CD8-positive, alpha-beta memory T cell (primary cell): Measurements from ENCODE around the gene NCAM1. TPM values are rescaled to one million over a fixed set of nuclear protein-coding genes. Genes with fewer than 3 reads are reported as not detected.

Experiments
- CTCF ChIA-PET: fragments of 350-600 bp; sonication (Branson Sonifier 250); formaldehyde crosslinking; loops from one replicate; lab custom pipeline; 2021; ENCODE audit warnings: antibody characterized with exemption; lab: Charles Lee
- POLR2A ChIA-PET: fragments of 350-600 bp; sonication (Branson Sonifier 250); formaldehyde crosslinking; loops from one replicate; lab custom pipeline; 2021; ENCODE audit warnings: antibody characterized with exemption; lab: Charles Lee
- DNase-seq, 5 donors: peaks; one replicate each; pipeline versions ENCODE4 v3.0.0 to v3.0.0-alpha.2; 2020 to 2022; ENCODE audit warnings: mixed read lengths in 1 of 5
- H3K27ac ChIP-seq: one replicate; pipeline ENCODE4 v1.7.0; 2013; ENCODE audit warnings: low read depth, mild to moderate bottlenecking, low read length, moderate library complexity
- H3K27me3 ChIP-seq: 2 replicates; pipeline ENCODE4 v1.7.0; 2013; ENCODE audit warnings: low read length, mild to moderate bottlenecking; ENCODE audit not compliant: insufficient read depth, poor library complexity, severe bottlenecking
- H3K36me3 ChIP-seq: 2 replicates; pipeline ENCODE4 v1.7.0; 2013; ENCODE audit warnings: mild to moderate bottlenecking, low read length, moderate library complexity; ENCODE audit not compliant: insufficient read depth
- H3K4me1 ChIP-seq: 2 replicates; pipeline ENCODE4 v1.7.0; 2013; ENCODE audit warnings: mild to moderate bottlenecking, low read length, moderate library complexity; ENCODE audit not compliant: insufficient read depth
- H3K4me3 ChIP-seq: 2 replicates; pipeline ENCODE4 v1.7.0; 2013; ENCODE audit warnings: mild to moderate bottlenecking, low read length
- H3K9me3 ChIP-seq: 2 replicates; pipeline ENCODE4 v1.7.0; 2013; ENCODE audit warnings: mild to moderate bottlenecking, low read length
- H3K27ac Mint-ChIP-seq, 8 donors: one replicate each; pipeline ENCODE4 v1.8.0; 2020 to 2021; ENCODE audit warnings: mixed read lengths in 8 of 8, mild to moderate bottlenecking in 6 of 8, inconsistent platforms in 3 of 8, moderate library complexity in 3 of 8
- H3K27me3 Mint-ChIP-seq, 2 donors: one replicate each; pipeline ENCODE4 v1.8.0; 2020 to 2021; ENCODE audit warnings: mixed read lengths in 2 of 2, mild to moderate bottlenecking in 1 of 2, moderate library complexity in 1 of 2
- H3K36me3 Mint-ChIP-seq, 3 donors: one replicate each; pipeline ENCODE4 v1.8.0; 2020 to 2021; ENCODE audit warnings: mixed read lengths in 3 of 3, inconsistent platforms in 1 of 3, mild to moderate bottlenecking in 1 of 3
- H3K4me1 Mint-ChIP-seq, 3 donors: one replicate each; pipeline ENCODE4 v1.8.0; 2020 to 2021; ENCODE audit warnings: mixed read lengths in 3 of 3, inconsistent platforms in 1 of 3, mild to moderate bottlenecking in 1 of 3
- H3K4me3 Mint-ChIP-seq, 7 donors: one replicate each; pipeline ENCODE4 v1.8.0; 2020 to 2021; ENCODE audit warnings: mixed read lengths in 7 of 7, mild to moderate bottlenecking in 6 of 7, moderate library complexity in 4 of 7, inconsistent platforms in 2 of 7
- H3K9me3 Mint-ChIP-seq, 5 donors: one replicate each; pipeline ENCODE4 v1.8.0; 2020 to 2022; ENCODE audit warnings: mixed read lengths in 5 of 5, mild to moderate bottlenecking in 3 of 5, moderate library complexity in 2 of 5, inconsistent platforms in 1 of 5
- polyA plus RNA-seq: library from polyadenylated mRNA; unstranded; fragments of 300-500 nt; fragmentation: Illumina TruSeq; gene quantifications from one replicate; pipeline ENCODE4 v1.2.3, GENCODE V29; 2021
- total RNA-seq, 2 experiments: library from RNA; stranded (reverse); gene quantifications; one replicate each; pipeline ENCODE4 v1.2.3, GENCODE V29; 2021

Gene NCAM1
- total and polyA plus RNA-seq, 3 experiments from 2014 or later = 0.16 to 1.7 TPM; not detected in 1

DNA sequence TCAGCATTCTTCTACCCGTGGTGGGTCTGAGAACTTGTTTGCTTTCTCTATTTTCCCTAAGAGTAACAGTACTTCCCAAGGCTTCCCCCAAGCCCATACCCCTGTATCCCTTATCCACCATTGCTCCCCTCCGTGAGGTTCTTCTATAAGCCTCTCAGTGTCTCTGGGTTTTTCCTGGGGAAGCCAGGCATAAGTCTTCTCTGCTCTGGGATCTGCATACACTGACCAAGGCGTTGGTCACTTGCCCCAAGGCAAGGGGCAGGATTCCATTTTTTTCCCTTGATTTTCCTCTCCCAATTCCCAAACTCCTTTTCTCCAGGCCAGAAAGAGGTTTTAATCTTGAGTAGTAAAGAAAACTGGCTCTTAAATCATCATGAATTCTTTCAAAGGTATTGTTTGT lies 27.2 kb upstream of the NCAM1 start:
- Mint-ChIP-seq H3K4me1 (no peaks in the 10 kb centered on the region), H3K27ac (no peak overlapping the region), H3K9me3 (peaks cover 0 to 4% (median 0%) of the 10 kb centered on the region in 5 donors), H3K27me3 (peaks cover 0 to 9% of the 10 kb centered on the region in 2 donors), H3K4me3 (no peak overlapping the region), H3K36me3 (peaks cover 0 to 1% (median 0%) of the 10 kb centered on the region in 3 donors)
- Histone ChIP-seq H3K4me1 (no peaks in the 10 kb centered on the region), H3K27ac (no peak overlapping the region), H3K4me3 (no peak overlapping the region), H3K27me3 (no peaks in the 10 kb centered on the region), H3K9me3 (no peaks in the 10 kb centered on the region), H3K36me3 (no peaks in the 10 kb centered on the region)
- DNase-seq = no peak
- CTCF ChIA-PET = no interaction called here
- POLR2A ChIA-PET = no interaction called here

GRCh38 chr11:112941104-112941503 lies 20.1 kb upstream of the NCAM1 start:
- no peak for DNase-seq
- no peaks in the 10 kb centered on the region for H3K36me3 Mint-ChIP-seq
- no peak overlapping the region for H3K27ac Mint-ChIP-seq
- POLR2A ChIA-PET = no interaction called here
- no peak overlapping the region for H3K27ac ChIP-seq
- no peak overlapping the region for H3K4me3 ChIP-seq
- no peaks in the 10 kb centered on the region for H3K36me3 ChIP-seq
- H3K9me3 Mint-ChIP-seq = peaks cover 0 to 4% (median 0%) of the 10 kb centered on the region in 5 donors
- H3K4me1 Mint-ChIP-seq = no peaks in the 10 kb centered on the region
- H3K27me3 ChIP-seq = no peaks in the 10 kb centered on the region
- H3K4me1 ChIP-seq = no peaks in the 10 kb centered on the region
- peaks cover 3 to 6% of the 10 kb centered on the region in 2 donors for H3K27me3 Mint-ChIP-seq
- no peak overlapping the region for H3K4me3 Mint-ChIP-seq
- CTCF ChIA-PET = interaction anchor here (0.6 kb wide), 1 partner anchor 660 kb away, joined by 3 read pairs; no protein-coding TSS in a partner anchor
- no peaks in the 10 kb centered on the region for H3K9me3 ChIP-seq

GRCh38 chr11:112942966-112943643 lies 18.1 kb upstream of the NCAM1 start:
- H3K9me3 Mint-ChIP-seq = peaks cover 0 to 1% (median 0%) of the 10 kb centered on the region in 5 donors
- no peak overlapping the region for H3K27ac Mint-ChIP-seq
- no peaks in the 10 kb centered on the region for H3K36me3 ChIP-seq
- no peaks in the 10 kb centered on the region for H3K4me1 Mint-ChIP-seq
- no peak overlapping the region for H3K4me3 Mint-ChIP-seq
- DNase-seq = no peak
- no peaks in the 10 kb centered on the region for H3K36me3 Mint-ChIP-seq
- ChIA-PET CTCF (no interaction called here), POLR2A (no interaction called here)
- H3K27me3 Mint-ChIP-seq = peaks cover 6 to 7% of the 10 kb centered on the region in 2 donors
- no peaks in the 10 kb centered on the region for H3K4me1 ChIP-seq
- no peaks in the 10 kb centered on the region for H3K9me3 ChIP-seq
- no peaks in the 10 kb centered on the region for H3K27me3 ChIP-seq
- no peak overlapping the region for H3K4me3 ChIP-seq
- H3K27ac ChIP-seq = no peak overlapping the region

DNA sequence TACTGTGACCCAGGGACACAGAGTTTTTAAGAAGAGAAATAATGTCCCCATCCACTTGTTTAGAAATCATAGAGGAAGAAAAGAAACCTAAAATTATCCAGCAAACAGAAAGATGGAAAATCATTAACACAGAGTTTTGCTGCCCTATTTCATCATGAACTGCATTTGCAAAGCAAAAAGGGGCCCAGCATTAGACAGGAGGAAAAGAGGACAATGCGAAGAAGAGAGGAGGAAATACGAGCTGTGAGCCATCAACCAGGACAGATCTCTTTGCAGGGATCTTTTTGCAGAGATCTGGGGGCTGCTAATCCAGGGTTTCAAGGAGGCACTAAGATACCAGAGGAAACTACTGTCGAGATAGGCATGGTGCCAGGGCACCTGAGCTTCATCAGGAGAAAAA lies 14.4 kb upstream of the NCAM1 start:
- Histone ChIP-seq H3K36me3 (no peaks in the 10 kb centered on the region), H3K4me3 (no peak overlapping the region), H3K27ac (no peak overlapping the region), H3K4me1 (no peaks in the 10 kb centered on the region), H3K9me3 (no peaks in the 10 kb centered on the region), H3K27me3 (no peaks in the 10 kb centered on the region)
- Mint-ChIP-seq H3K9me3 (peaks cover 0 to 3% (median 0%) of the 10 kb centered on the region in 5 donors), H3K4me1 (no peaks in the 10 kb centered on the region), H3K36me3 (no peaks in the 10 kb centered on the region), H3K27me3 (peaks cover 4 to 15% of the 10 kb centered on the region in 2 donors), H3K4me3 (no peak overlapping the region), H3K27ac (no peak overlapping the region)
- DNase-seq = no peak
- ChIA-PET POLR2A (no interaction called here), CTCF (no interaction called here)

- H3K27me3 ChIP-seq = no peaks in the 10 kb centered on the region
- no peaks in the 10 kb centered on the region for H3K4me1 Mint-ChIP-seq
- peak overlapping the region in 1 of 8 donors; percentile 23 for H3K27ac Mint-ChIP-seq
- no peaks in the 10 kb centered on the region for H3K36me3 Mint-ChIP-seq
- no peak for DNase-seq
- peaks cover 0 to 5% (median 1%) of the 10 kb centered on the region in 5 donors for H3K9me3 Mint-ChIP-seq
- ChIA-PET POLR2A (no interaction called here), CTCF (no interaction called here)
- peaks cover 8 to 27% of the 10 kb centered on the region in 2 donors for H3K27me3 Mint-ChIP-seq
- no peak overlapping the region for H3K4me3 Mint-ChIP-seq
- H3K4me1 ChIP-seq = no peaks in the 10 kb centered on the region
- no peak overlapping the region for H3K4me3 ChIP-seq
- no peak overlapping the region for H3K27ac ChIP-seq
- no peaks in the 10 kb centered on the region for H3K36me3 ChIP-seq
- no peaks in the 10 kb centered on the region for H3K9me3 ChIP-seq
Observed at GRCh38 chr11:112949781-112950575, 11.2 kb upstream of the NCAM1 start.

- no peak overlapping the region for H3K27ac Mint-ChIP-seq
- Histone ChIP-seq H3K27ac (no peak overlapping the region), H3K4me3 (no peak overlapping the region), H3K36me3 (no peaks in the 10 kb centered on the region), H3K4me1 (no peaks in the 10 kb centered on the region), H3K9me3 (no peaks in the 10 kb centered on the region), H3K27me3 (peaks cover 17% of the 10 kb centered on the region)
- ChIA-PET POLR2A (no interaction called here), CTCF (no interaction called here)
- peaks cover 0 to 8% (median 0%) of the 10 kb centered on the region in 5 donors for H3K9me3 Mint-ChIP-seq
- H3K36me3 Mint-ChIP-seq = no peaks in the 10 kb centered on the region
- no peak for DNase-seq
- H3K27me3 Mint-ChIP-seq = peaks cover 32 to 58% of the 10 kb centered on the region in 2 donors
- H3K4me1 Mint-ChIP-seq = peaks cover 10 to 17% (median 16%) of the 10 kb centered on the region in 3 donors
- H3K4me3 Mint-ChIP-seq = peak overlapping the region in 1 of 7 donors; percentile 20
Observed at GRCh38 chr11:112958670-112959069, 2.5 kb upstream of the NCAM1 start.

DNA sequence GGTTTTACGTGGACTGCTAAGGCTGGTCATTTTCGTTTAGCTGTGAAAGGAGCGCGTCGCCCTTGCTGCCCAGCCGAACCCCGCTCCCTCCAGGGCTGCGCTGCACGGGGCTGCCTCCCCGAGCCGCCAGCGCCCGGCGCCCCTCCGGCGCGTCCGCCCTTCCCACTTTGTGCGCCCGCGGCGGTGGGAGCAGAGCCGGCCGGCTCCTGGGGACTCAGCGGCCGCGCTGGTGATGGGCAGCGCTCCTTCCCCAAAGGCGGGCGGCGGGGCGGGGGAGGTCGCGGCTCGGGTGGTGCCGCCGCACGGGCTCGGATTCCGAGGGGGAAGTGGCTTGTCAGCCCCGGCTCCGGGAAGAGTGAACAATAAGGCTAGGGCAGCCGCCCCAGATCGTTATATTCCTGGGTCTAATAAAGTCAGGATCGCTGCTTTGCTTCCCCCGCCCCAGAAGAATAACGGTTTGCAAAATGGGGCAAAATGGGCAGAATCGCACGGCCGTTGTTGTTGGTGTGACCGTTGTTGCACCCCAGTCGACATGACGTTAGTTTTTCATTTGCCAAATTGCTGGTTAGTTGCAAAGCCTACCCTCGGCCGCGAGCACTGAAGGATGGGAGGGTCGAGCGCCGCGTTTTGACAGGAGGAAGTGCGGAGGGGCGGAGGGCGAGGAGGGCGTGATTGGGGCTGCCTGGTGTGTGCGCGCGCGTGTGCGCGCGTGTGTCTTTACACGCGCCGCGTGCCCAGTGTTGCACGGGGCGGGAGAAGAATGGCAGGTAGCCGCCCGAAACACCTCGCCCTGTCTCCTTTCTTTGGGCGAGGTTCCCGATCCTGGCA lies 745 bp downstream of the NCAM1 start:
- POLR2A ChIA-PET = no interaction called here
- H3K36me3 Mint-ChIP-seq = no peaks in the 10 kb centered on the region
- Histone ChIP-seq H3K36me3 (no peaks in the 10 kb centered on the region), H3K27me3 (peaks cover 18% of the 10 kb centered on the region), H3K9me3 (no peaks in the 10 kb centered on the region), H3K4me1 (no peaks in the 10 kb centered on the region), H3K27ac (no peak overlapping the region), H3K4me3 (peak overlapping the region; percentile 19)
- DNase-seq = peak in 1 of 5 donors; percentile 7
- no peaks in the 10 kb centered on the region for H3K9me3 Mint-ChIP-seq
- H3K27me3 Mint-ChIP-seq = peaks cover 35 to 69% of the 10 kb centered on the region in 2 donors
- H3K27ac Mint-ChIP-seq = peak overlapping the region in 3 of 8 donors; percentile 51 to 69 (median 63)
- CTCF ChIA-PET = no interaction called here
- peaks cover 14 to 17% (median 16%) of the 10 kb centered on the region in 3 donors for H3K4me1 Mint-ChIP-seq
- H3K4me3 Mint-ChIP-seq = peak overlapping the region; percentile 75 to 96 (median 87)
